ENCODE data around the gene ZNF397. TPM values are rescaled to one million over a fixed set of nuclear protein-coding genes. Genes with fewer than 3 reads are reported as not detected.

Gene ZNF397
- total RNA-seq, 2 experiments from 2014 or later, result 8.0 to 15.6 TPM

GRCh38 chr18:35236571-35237363 lies 4.1 kb upstream of the ZNF397 start:
- CTCF ChIA-PET (ENCODE audit: unreplicated experiment), result no interaction called here

GRCh38 chr18:35239314-35239713 lies 1.5 kb upstream of the ZNF397 start:
- no peak for DNase-seq (ENCODE audit: low spot score)
- intact Hi-C loops (cut with micrococcal nuclease; ENCODE audit: unreplicated experiment), result no loop called here
- H3K79me2 ChIP-seq (ENCODE audit: insufficient read depth, low read depth, low read length), result peaks cover 13% of the 10 kb centered on the region; the same call in 1 of the 2 replicates
- no peaks in the 10 kb centered on the region for H3K9me2 ChIP-seq (ENCODE audit: insufficient read depth, low read length)
- peaks cover 6% of the 10 kb centered on the region; the same call in 1 of the 2 replicates for H3K9me3 ChIP-seq (ENCODE audit: low read length)
- peak overlapping the region; percentile 31; the same call in 1 of the 2 replicates for H2AFZ ChIP-seq (ENCODE audit: low read length)
- ChIA-PET POLR2A (interaction anchor here (0.6 to 1.5 kb wide), 3 partner anchors 47 to 107 kb away, joined by 4 to 8 read pairs (median 5); no protein-coding TSS in a partner anchor), CTCF (ENCODE audit: unreplicated experiment) (no interaction called here)
- H3K36me3 ChIP-seq (ENCODE audit: insufficient read depth, low read length), result peaks cover 25% of the 10 kb centered on the region
- H3K4me2 ChIP-seq (ENCODE audit: low read length), result no peak overlapping the region
- H3K27ac ChIP-seq (ENCODE audit: low read depth, low read length, poor library complexity, severe bottlenecking), result no peak overlapping the region
- H3K4me1 ChIP-seq (ENCODE audit: insufficient read depth, low read length, poor library complexity, severe bottlenecking), result peaks cover 5% of the 10 kb centered on the region
- BruUV-seq (replicated peaks), result no TSS peak
- H3K4me3 ChIP-seq (ENCODE audit: low read depth, low read length, poor library complexity, severe bottlenecking), result no peak overlapping the region
- TF ChIP-seq CTCF (conservative IDR thresholded peaks at IDR 0.05; ENCODE audit: low read length) (no peak), EZH2phosphoT487 (IDR thresholded peaks at IDR 0.05; ENCODE audit: borderline replicate concordance, low read depth, low read length) (no peak)
- H4K20me1 ChIP-seq (ENCODE audit: insufficient read depth, low read length), result no peaks in the 10 kb centered on the region

More at GRCh38 chr18:35236571-35237363, 4.1 kb upstream of the ZNF397 start:
- H3K4me3 ChIP-seq (ENCODE audit: low read depth, low read length, poor library complexity, severe bottlenecking), result no peak overlapping the region
- peaks cover 5% of the 10 kb centered on the region for H3K4me1 ChIP-seq (ENCODE audit: insufficient read depth, low read length, poor library complexity, severe bottlenecking)
- H4K20me1 ChIP-seq (ENCODE audit: insufficient read depth, low read length), result no peaks in the 10 kb centered on the region
- H3K4me2 ChIP-seq (ENCODE audit: low read length), result no peak overlapping the region
- no peak for DNase-seq (ENCODE audit: low spot score)
- TF ChIP-seq CTCF (conservative IDR thresholded peaks at IDR 0.05; ENCODE audit: low read length), result no peak
- no peak for TF ChIP-seq EZH2phosphoT487 (IDR thresholded peaks at IDR 0.05; ENCODE audit: borderline replicate concordance, low read depth, low read length)
- H3K27ac ChIP-seq (ENCODE audit: low read depth, low read length, poor library complexity, severe bottlenecking), result no peak overlapping the region
- no TSS peak for BruUV-seq (replicated peaks)
- H3K36me3 ChIP-seq (ENCODE audit: insufficient read depth, low read length), result no peaks in the 10 kb centered on the region
- no peaks in the 10 kb centered on the region for H3K9me2 ChIP-seq (ENCODE audit: insufficient read depth, low read length)
- no peak overlapping the region for H2AFZ ChIP-seq (ENCODE audit: low read length)
- POLR2A ChIA-PET, result interaction anchor here (0.6 to 1.4 kb wide), 2 partner anchors 24 to 207 kb away, joined by 3 read pairs; no protein-coding TSS in a partner anchor
- intact Hi-C loops (cut with micrococcal nuclease; ENCODE audit: unreplicated experiment), result no loop called here
- H3K79me2 ChIP-seq (ENCODE audit: insufficient read depth, low read depth, low read length), result peaks cover 7% of the 10 kb centered on the region; the same call in 1 of the 2 replicates
- H3K9me3 ChIP-seq (ENCODE audit: low read length), result no peaks in the 10 kb centered on the region

GRCh38 chr18:35241448-35241804 lies 592 bp downstream of the ZNF397 start:
- H3K9me2 ChIP-seq (ENCODE audit: insufficient read depth, low read length), result no peaks in the 10 kb centered on the region
- H2AFZ ChIP-seq (ENCODE audit: low read length), result peak overlapping the region; percentile 86; the same call in 1 of the 2 replicates
- H4K20me1 ChIP-seq (ENCODE audit: insufficient read depth, low read length), result no peaks in the 10 kb centered on the region
- peak overlapping the region; percentile 92 for H3K4me3 ChIP-seq (ENCODE audit: low read depth, low read length, poor library complexity, severe bottlenecking)
- peaks cover 13% of the 10 kb centered on the region; the same call in 1 of the 2 replicates for H3K79me2 ChIP-seq (ENCODE audit: insufficient read depth, low read depth, low read length)
- BruUV-seq (replicated peaks), result TSS peak; percentile 86
- TF ChIP-seq CTCF (conservative IDR thresholded peaks at IDR 0.05; ENCODE audit: low read length) (no peak), EZH2phosphoT487 (IDR thresholded peaks at IDR 0.05; ENCODE audit: borderline replicate concordance, low read depth, low read length) (no peak)
- peak overlapping the region; percentile 74 for H3K4me2 ChIP-seq (ENCODE audit: low read length)
- CTCF ChIA-PET (ENCODE audit: unreplicated experiment), result no interaction called here
- peaks cover 5% of the 10 kb centered on the region for H3K4me1 ChIP-seq (ENCODE audit: insufficient read depth, low read length, poor library complexity, severe bottlenecking)
- intact Hi-C loops (cut with micrococcal nuclease; ENCODE audit: unreplicated experiment), result loop anchor here (2.0 to 5.0 kb wide), 3 partner anchors 51 to 211 kb away; partner anchors contain the start of genes ZNF24 and ZSCAN30
- H3K36me3 ChIP-seq (ENCODE audit: insufficient read depth, low read length), result peaks cover 46% of the 10 kb centered on the region
- peak overlapping the region; percentile 59 for H3K27ac ChIP-seq (ENCODE audit: low read depth, low read length, poor library complexity, severe bottlenecking)
- POLR2A ChIA-PET, result interaction anchor here (1.0 kb wide), 1 partner anchor 21 kb away, joined by 3 read pairs; no protein-coding TSS in a partner anchor
- peaks cover 11% of the 10 kb centered on the region for H3K9me3 ChIP-seq (ENCODE audit: low read length)
- DNase-seq (ENCODE audit: low spot score), result peak; percentile 5

Measured in OCI-LY7 (cell line).